Upper lobe of left lung (tissue), 4 donors: Measurements from ENCODE around the gene FOXN1.

Experiments used
- CTCF ChIP-seq, 6 experiments: fragments of 450-650 bp in 4 of 6; fragments of 200-600 bp in 2 of 6; sonication (generic) in 2 of 6; IDR thresholded peaks; one replicate each; pipeline ENCODE4 v1.5.1; 2016 to 2019; ENCODE audit warnings: antibody characterized with exemption in 6 of 6
- POLR2A ChIP-seq, 4 donors: fragments of 450-650 bp; IDR thresholded peaks; one replicate each; pipeline ENCODE4 v1.5.1; 2016 to 2017; ENCODE audit warnings: antibody characterized with exemption in 4 of 4, mild to moderate bottlenecking in 2 of 4
- POLR2AphosphoS5 ChIP-seq, 2 donors: sonication (generic); formaldehyde crosslinking; IDR thresholded peaks; one replicate each; pipeline ENCODE4 v1.5.1; 2017; ENCODE audit warnings: antibody characterized with exemption in 2 of 2

GRCh38 chr17:28492352-28493310, 13.5 kb upstream of the FOXN1 start:
- TF ChIP-seq POLR2AphosphoS5 (IDR thresholded peaks at IDR 0.05) (no peak), CTCF (IDR thresholded peaks at IDR 0.05) (no peak), POLR2A (IDR thresholded peaks at IDR 0.05) (no peak)
